Nephron progenitor cell (in vitro differentiated cells): ENCODE results near the gene ATAD3B.
A peak's percentile ranks its signal among the peaks of the same experiment; 100 is the strongest.

Experiments
- DNase-seq: peaks from one replicate; pipeline ENCODE4 v3.0.0; 2021
- H3K27ac Mint-ChIP-seq: 2 replicates; pipeline ENCODE4 v1.8.0; 2021; ENCODE audit warnings: mild to moderate bottlenecking, moderate library complexity, mixed read lengths
- H3K27me3 Mint-ChIP-seq: 2 replicates; pipeline ENCODE4 v1.8.0; 2021; ENCODE audit warnings: mild to moderate bottlenecking, low read depth, mixed read lengths; ENCODE audit not compliant: poor library complexity
- H3K36me3 Mint-ChIP-seq: 2 replicates; pipeline ENCODE4 v1.8.0; 2021; ENCODE audit warnings: low read depth, mixed read lengths
- H3K4me1 Mint-ChIP-seq: 2 replicates; pipeline ENCODE4 v1.8.0; 2021; ENCODE audit warnings: mixed read lengths
- H3K4me3 Mint-ChIP-seq: 2 replicates; pipeline ENCODE4 v1.8.0; 2021; ENCODE audit warnings: mild to moderate bottlenecking, moderate library complexity, mixed read lengths
- H3K9me3 Mint-ChIP-seq: 2 replicates; pipeline ENCODE4 v1.8.0; 2021; ENCODE audit warnings: mild to moderate bottlenecking, moderate library complexity, mixed read lengths
- CTCF ChIP-seq: fragments of 200-600 bp; sonication (generic); IDR thresholded peaks from 2 replicates; pipeline ENCODE4 v1.5.0; 2021; ENCODE audit warnings: antibody characterized with exemption

ATAD3B gene

GRCh38 chr1:1542766-1543705, 71.5 kb downstream of the ATAD3B start:
- Mint-ChIP-seq H3K4me3 (no peak overlapping the region), H3K4me1 (peaks cover 12% of the 10 kb centered on the region), H3K27me3 (no peaks in the 10 kb centered on the region), H3K9me3 (no peaks in the 10 kb centered on the region), H3K36me3 (peaks cover 17% of the 10 kb centered on the region), H3K27ac (no peak overlapping the region)
- DNase-seq, result no peak
- TF ChIP-seq CTCF, result no peak

GRCh38 chr1:1543706-1544099, 72.1 kb downstream of the ATAD3B start:
- DNase-seq, result no peak
- no peak for TF ChIP-seq CTCF
- H3K4me1 Mint-ChIP-seq, result peaks cover 11% of the 10 kb centered on the region
- H3K36me3 Mint-ChIP-seq, result peaks cover 17% of the 10 kb centered on the region
- no peak overlapping the region for H3K4me3 Mint-ChIP-seq
- no peaks in the 10 kb centered on the region for H3K27me3 Mint-ChIP-seq
- no peaks in the 10 kb centered on the region for H3K9me3 Mint-ChIP-seq
- no peak overlapping the region for H3K27ac Mint-ChIP-seq

GRCh38 chr1:1544544-1544943, 73.0 kb downstream of the ATAD3B start:
- Mint-ChIP-seq H3K27ac (peak overlapping the region; percentile 32), H3K36me3 (peaks cover 17% of the 10 kb centered on the region), H3K27me3 (no peaks in the 10 kb centered on the region), H3K4me1 (peaks cover 6% of the 10 kb centered on the region), H3K9me3 (no peaks in the 10 kb centered on the region), H3K4me3 (no peak overlapping the region)
- DNase-seq, result no peak
- no peak for TF ChIP-seq CTCF
